Measurements from ENCODE around the gene NHLRC4. TPM values are rescaled to one million over a fixed set of nuclear protein-coding genes. Genes with fewer than 3 reads are reported as not detected.
A peak's percentile ranks its signal among the peaks of the same experiment; 100 is the strongest.

NHLRC4 gene
- total RNA-seq: 4.2 and 4.5 TPM in 2 replicates
- 3.8 TPM for total RNA-seq (2013)
- 1.3 and 2.2 TPM in 2 replicates for polyA plus RNA-seq
- 5.4 and 6.2 TPM in 2 replicates for polyA minus RNA-seq

DNA sequence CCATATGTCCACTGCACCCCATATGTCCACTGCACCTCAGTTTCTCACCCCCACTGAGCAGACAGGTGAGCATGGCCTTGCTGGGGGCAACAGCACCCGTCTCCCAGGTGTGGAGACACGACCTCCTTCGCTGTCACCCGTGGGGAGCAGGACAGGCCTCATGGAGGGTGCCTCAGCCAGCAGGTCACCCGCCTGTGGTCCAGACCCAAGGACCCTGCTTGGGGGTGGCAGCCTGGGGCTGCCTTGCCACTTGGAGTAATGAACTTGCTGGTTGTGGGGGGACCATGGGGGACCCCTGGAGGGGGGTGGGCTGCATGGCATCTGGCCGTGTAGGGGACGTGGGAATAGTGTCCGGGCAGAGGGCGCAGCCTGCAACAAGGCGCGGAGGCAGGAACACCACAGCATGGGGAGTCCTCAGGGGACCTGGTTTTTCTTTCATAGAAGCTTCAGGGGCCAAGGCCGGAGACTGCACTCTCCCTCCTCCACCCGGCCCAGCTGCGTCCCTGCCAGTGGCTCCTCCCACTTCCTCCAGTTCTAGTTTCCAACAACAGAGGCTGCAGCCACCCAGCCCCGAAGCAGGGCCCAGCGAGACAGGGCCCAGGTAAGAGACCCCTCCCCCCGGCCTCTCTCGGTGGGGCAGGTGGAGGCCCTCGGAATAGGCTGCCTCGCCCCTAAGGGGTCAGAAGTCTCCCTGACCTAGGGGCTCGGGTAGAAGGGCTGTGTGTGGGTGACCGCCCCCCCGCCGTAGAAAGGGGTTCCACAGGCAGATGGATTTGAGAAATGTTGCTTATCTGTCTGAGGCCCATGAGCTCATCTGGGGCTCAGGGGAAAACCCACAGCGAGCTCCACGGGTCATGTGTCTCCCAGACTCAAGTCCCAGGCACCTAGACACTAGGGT is at the start of gene NHLRC4:
NHLRC4 (plus strand) TSS at position 531 of the 898 bp plus-strand sequence. CDS start 1,043 bp downstream, outside the sequence.
- POLR2A ChIA-PET: interaction anchor here (0.8 to 3.0 kb wide), 3 partner anchors 22 to 70 kb away, joined by 3 to 8 read pairs (median 6); partner anchors contain the start of genes CAPN15 and METTL26
- Histone ChIP-seq H3K79me2 (ENCODE audit: control insufficient read depth, insufficient read depth, low read length) (peaks cover 27% of the 10 kb centered on the region), H3K4me2 (replicated peaks; ENCODE audit: low read depth, low read length, poor library complexity, severe bottlenecking) (peak within 1 kb of the TSS; percentile 80), H4K20me1 (ENCODE audit: control insufficient read depth, insufficient read depth, low read length, poor library complexity, severe bottlenecking) (no peaks in the 10 kb centered on the region), H2AFZ (ENCODE audit: insufficient read depth, low read depth, low read length, poor library complexity, severe bottlenecking) (peak within 1 kb of the TSS; percentile 84), H3K27me3 (replicated peaks in 1 of 4; ENCODE audit: control extremely low read depth in 1 of 4, control insufficient read depth in 3 of 4, insufficient read depth in 4 of 4, low read length in 3 of 4) (peaks cover 0 to 4% (median under 1%) of the 10 kb centered on the region in 4 experiments), H3K27ac (ENCODE audit: low read length in 2 of 2) (peak within 1 kb of the TSS; percentile 41 to 65), H3K36me3 (replicated peaks in 1 of 2; ENCODE audit: control extremely low read depth in 1 of 2, control insufficient read depth in 1 of 2, extremely low read depth in 1 of 2, insufficient read depth in 2 of 2, low read length in 1 of 2) (no peaks in the 10 kb centered on the region), H3K4me1 (ENCODE audit: control insufficient read depth in 2 of 2, insufficient read depth in 2 of 2, low read length in 2 of 2) (peaks cover 33 to 48% of the 10 kb centered on the region in 2 donors), H3K4me3 (ENCODE audit: control extremely low read depth in 1 of 5, extremely low read depth in 1 of 5, insufficient read depth in 1 of 5, low read depth in 2 of 5, low read length in 4 of 5) (peak within 1 kb of the TSS in 4 of 5 experiments; percentile 37 to 59 (median 44)), H3K9me3 (ENCODE audit: control extremely low read depth in 1 of 3, control insufficient read depth in 2 of 3, insufficient read depth in 1 of 3, low read length in 2 of 3) (no peaks in the 10 kb centered on the region), H3K9ac (ENCODE audit: low read length) (peak within 1 kb of the TSS; percentile 58)
- Mint-ChIP-seq H3K4me1 (peaks cover 33% of the 10 kb centered on the region), H3K27me3 (peaks cover 6% of the 10 kb centered on the region), H3K9me3 (ENCODE audit: insufficient read depth) (no peaks in the 10 kb centered on the region), H3K27ac (peak within 1 kb of the TSS; percentile 87), H3K4me3 (peak within 1 kb of the TSS; percentile 78)
- ATAC-seq (ENCODE audit: low read depth) (peak; percentile 62), DNase-seq (peak; percentile 72)
- intact Hi-C loops (cut with micrococcal nuclease): no loop called here
- CTCF ChIA-PET: interaction anchor here (0.6 to 0.7 kb wide), 2 partner anchors 174 to 459 kb away, joined by 4 read pairs; no protein-coding TSS in a partner anchor
- TF ChIP-seq EZH2 (IDR thresholded peaks at IDR 0.05; ENCODE audit: borderline replicate concordance, insufficient read depth, low read depth, low read length, poor library complexity, severe bottlenecking) (no peak), CTCF (IDR thresholded peaks at IDR 0.05) (no peak)
- 27% methylated on average over 26 of the region's 26 CpGs for WGBS (ENCODE audit: insufficient coverage)
